ENCODE measurements around the gene CTNNBL1.
"Not testable (repeated sequence)": the region's sequence is repeated elsewhere in the genome, so short reads cannot be mapped to it uniquely, and the experiment has no call there.

Gene CTNNBL1

GRCh38 chr20:37713396-37713795 lies 19.6 kb downstream of the CTNNBL1 start:
- H3K27ac ChIP-seq: no peak overlapping the region
- TF ChIP-seq ZFX (IDR thresholded peaks at IDR 0.05; ENCODE audit: borderline replicate concordance) (no peak), CTCF (IDR thresholded peaks at IDR 0.05) (no peak)

- TF ChIP-seq CTCF (IDR thresholded peaks at IDR 0.05) (no peak), ZFX (IDR thresholded peaks at IDR 0.05; ENCODE audit: borderline replicate concordance) (no peak)
- no peak overlapping the region for H3K27ac ChIP-seq
Observed at GRCh38 chr20:37714978-37715672, 21.3 kb downstream of the CTNNBL1 start.

GRCh38 chr20:37721751-37722150 lies 27.9 kb downstream of the CTNNBL1 start:
- no peak for TF ChIP-seq CTCF (IDR thresholded peaks at IDR 0.05)
- TF ChIP-seq ZFX (IDR thresholded peaks at IDR 0.05; ENCODE audit: borderline replicate concordance): no peak
- H3K27ac ChIP-seq: no peak overlapping the region

- not testable (repeated sequence) for H3K27ac ChIP-seq
Observed at GRCh38 chr20:37722312-37722711, 28.5 kb downstream of the CTNNBL1 start.

- no peak for TF ChIP-seq CTCF (IDR thresholded peaks at IDR 0.05)
- TF ChIP-seq ZFX (IDR thresholded peaks at IDR 0.05; ENCODE audit: borderline replicate concordance): no peak
- H3K27ac ChIP-seq: no peak overlapping the region
Observed at GRCh38 chr20:37723668-37724067, 29.8 kb downstream of the CTNNBL1 start.

GRCh38 chr20:37725165-37725564 lies 31.3 kb downstream of the CTNNBL1 start:
- TF ChIP-seq ZFX (IDR thresholded peaks at IDR 0.05; ENCODE audit: borderline replicate concordance) (no peak), CTCF (IDR thresholded peaks at IDR 0.05) (no peak)
- no peak overlapping the region for H3K27ac ChIP-seq

- no peak overlapping the region for H3K27ac ChIP-seq
- TF ChIP-seq ZFX (IDR thresholded peaks at IDR 0.05; ENCODE audit: borderline replicate concordance): no peak
- no peak for TF ChIP-seq CTCF (IDR thresholded peaks at IDR 0.05)
Observed at GRCh38 chr20:37725855-37726254, 32.0 kb downstream of the CTNNBL1 start.

- TF ChIP-seq ZFX (IDR thresholded peaks at IDR 0.05; ENCODE audit: borderline replicate concordance) (no peak), CTCF (IDR thresholded peaks at IDR 0.05) (no peak)
- H3K27ac ChIP-seq: no peak overlapping the region
Observed at GRCh38 chr20:37726321-37726720, 32.5 kb downstream of the CTNNBL1 start.
